Measurements from ENCODE around the gene ARHGEF37. TPM values are rescaled to one million over a fixed set of nuclear protein-coding genes. Genes with fewer than 3 reads are reported as not detected.

Gene ARHGEF37
- total RNA-seq, 1 experiment from 2014 or later = 0.20 TPM

- no peak for DNase-seq (ENCODE audit: low read depth)
Observed at GRCh38 chr5:149600932-149601331, 19.6 kb downstream of the ARHGEF37 start.

GRCh38 chr5:149603210-149603609, 21.9 kb downstream of the ARHGEF37 start:
- DNase-seq (ENCODE audit: low read depth) = no peak

- no peak for DNase-seq (ENCODE audit: low read depth)
Observed at GRCh38 chr5:149603920-149604319, 22.6 kb downstream of the ARHGEF37 start.

- DNase-seq (ENCODE audit: low read depth) = no peak
Observed at GRCh38 chr5:149604321-149604720, 23.0 kb downstream of the ARHGEF37 start.

GRCh38 chr5:149605354-149605997, 24.2 kb downstream of the ARHGEF37 start:
- DNase-seq (ENCODE audit: low read depth) = no peak

- DNase-seq (ENCODE audit: low read depth) = peak; percentile 88
Observed at GRCh38 chr5:149605998-149606724, 24.9 kb downstream of the ARHGEF37 start.

GRCh38 chr5:149608936-149609545, 27.7 kb downstream of the ARHGEF37 start:
- no peak for DNase-seq (ENCODE audit: low read depth)

GRCh38 chr5:149609640-149610219, 28.4 kb downstream of the ARHGEF37 start:
- no peak for DNase-seq (ENCODE audit: low read depth)

GRCh38 chr5:149610589-149611255, 29.4 kb downstream of the ARHGEF37 start:
- DNase-seq (ENCODE audit: low read depth) = no peak

- peak; percentile 61 for DNase-seq (ENCODE audit: low read depth)
Observed at GRCh38 chr5:149611326-149611725, 30.0 kb downstream of the ARHGEF37 start.

GRCh38 chr5:149614034-149614907, 33.0 kb downstream of the ARHGEF37 start:
- no peak for DNase-seq (ENCODE audit: low read depth)

- DNase-seq (ENCODE audit: low read depth) = no peak
Observed at GRCh38 chr5:149615976-149616375, 34.7 kb downstream of the ARHGEF37 start.

- DNase-seq (ENCODE audit: low read depth) = no peak
Observed at GRCh38 chr5:149616727-149617285, 35.5 kb downstream of the ARHGEF37 start.

- peak; percentile 34 for DNase-seq (ENCODE audit: low read depth)
Observed at GRCh38 chr5:149617760-149618306, 36.5 kb downstream of the ARHGEF37 start.

GRCh38 chr5:149618581-149619248, 37.4 kb downstream of the ARHGEF37 start:
- DNase-seq (ENCODE audit: low read depth) = peak; percentile 81

- DNase-seq (ENCODE audit: low read depth) = no peak
Observed at GRCh38 chr5:149621415-149622098, 40.3 kb downstream of the ARHGEF37 start.

- DNase-seq (ENCODE audit: low read depth) = no peak
Observed at GRCh38 chr5:149622466-149622865, 41.2 kb downstream of the ARHGEF37 start.

- no peak for DNase-seq (ENCODE audit: low read depth)
Observed at GRCh38 chr5:149623473-149623872, 42.2 kb downstream of the ARHGEF37 start.

- DNase-seq (ENCODE audit: low read depth) = no peak
Observed at GRCh38 chr5:149627070-149627469, 45.8 kb downstream of the ARHGEF37 start.

Data from M059J (cell line).